Natural killer cell (primary cell): Measurements from ENCODE around the gene TRIP10. TPM values are rescaled to one million over a fixed set of nuclear protein-coding genes. Genes with fewer than 3 reads are reported as not detected.

Experiments used
- ATAC-seq, 3 donors: fragments of 150-1000 bp in 2 of 3; fragments of 200-7000 bp in 1 of 3; cut with Tn5 transposase; 1 replicate in 1 of 3; 2 replicates in 2 of 3; pipeline ENCODE4 v1.10.0; 2021; ENCODE audit warnings: mild to moderate bottlenecking in 2 of 3, moderate library complexity in 2 of 3
- DNase-seq, 2 donors: peaks; one replicate each; pipeline versions ENCODE4 v3.0.0 to v3.0.0-alpha.2; 2013 to 2021; ENCODE audit warnings: mixed read lengths in 1 of 2
- H3K27ac ChIP-seq: one replicate; pipeline ENCODE4 v1.5.1; 2013; ENCODE audit warnings: mild to moderate bottlenecking, low read length
- H3K27me3 ChIP-seq: one replicate; pipeline ENCODE4 v1.6.1; 2013; ENCODE audit warnings: low read length; ENCODE audit not compliant: control insufficient read depth, insufficient read depth
- H3K36me3 ChIP-seq: one replicate; pipeline ENCODE4 v1.6.1; 2013; ENCODE audit warnings: low read length; ENCODE audit not compliant: control insufficient read depth, insufficient read depth
- H3K4me1 ChIP-seq: one replicate; pipeline ENCODE4 v1.6.1; 2013; ENCODE audit warnings: low read length; ENCODE audit not compliant: control insufficient read depth, insufficient read depth
- H3K4me3 ChIP-seq: one replicate; pipeline ENCODE4 v1.5.1; 2013; ENCODE audit warnings: low read length
- H3K9me3 ChIP-seq: one replicate; pipeline ENCODE4 v1.6.1; 2013; ENCODE audit warnings: low read length; ENCODE audit not compliant: control insufficient read depth, insufficient read depth
- H3K27ac Mint-ChIP-seq, 2 donors: one replicate each; pipeline ENCODE4 v1.8.0; 2022; ENCODE audit warnings: mild to moderate bottlenecking in 2 of 2, mixed read lengths in 2 of 2, moderate library complexity in 1 of 2
- H3K27me3 Mint-ChIP-seq, 2 donors: one replicate each; pipeline ENCODE4 v1.8.0; 2022; ENCODE audit warnings: low read depth in 2 of 2, mixed read lengths in 2 of 2
- H3K36me3 Mint-ChIP-seq: one replicate; pipeline ENCODE4 v1.8.0; 2022; ENCODE audit warnings: mixed read lengths
- H3K4me1 Mint-ChIP-seq, 2 donors: one replicate each; pipeline ENCODE4 v1.8.0; 2022; ENCODE audit warnings: mixed read lengths in 2 of 2
- H3K4me3 Mint-ChIP-seq: one replicate; pipeline ENCODE4 v1.8.0; 2022; ENCODE audit warnings: mild to moderate bottlenecking, moderate library complexity, mixed read lengths
- H3K9me3 Mint-ChIP-seq, 2 donors: one replicate each; pipeline ENCODE4 v1.8.0; 2022; ENCODE audit warnings: mixed read lengths in 2 of 2
- WGBS: methylation state at CpG from one replicate; pipeline ENCODE4 v1.1.7; 2013; ENCODE audit warnings: missing lambda C conversion rate; ENCODE audit not compliant: insufficient coverage; 5-methylcytosine and 5-hydroxymethylcytosine counted together
- intact Hi-C: fragments of 100-400 bp; cut with micrococcal nuclease; formaldehyde crosslinking; loops from one replicate; pipeline ENCODE4 v1.14.2; 2022
- total RNA-seq, 4 donors: library from RNA; stranded (reverse); fragments of 120-200 nt in 1 of 4; gene quantifications; one replicate each; pipeline versions ENCODE4 v1.2.3 to v1.2.4, GENCODE V29; 2013 to 2022
- TF ChIP-seq, protein P1 (sequence below): fragments of 200-600 bp; IDR thresholded peaks from one replicate; pipeline ENCODE4 v1.8.0; 2022; ENCODE audit warnings: antibody characterized with exemption

TRIP10 gene
- total RNA-seq, 3 donors from 2014 or later (not counting 1 experiment from before 2014, with no cell fraction given), result 1.0 to 5.2 (median 3.3) TPM

DNA sequence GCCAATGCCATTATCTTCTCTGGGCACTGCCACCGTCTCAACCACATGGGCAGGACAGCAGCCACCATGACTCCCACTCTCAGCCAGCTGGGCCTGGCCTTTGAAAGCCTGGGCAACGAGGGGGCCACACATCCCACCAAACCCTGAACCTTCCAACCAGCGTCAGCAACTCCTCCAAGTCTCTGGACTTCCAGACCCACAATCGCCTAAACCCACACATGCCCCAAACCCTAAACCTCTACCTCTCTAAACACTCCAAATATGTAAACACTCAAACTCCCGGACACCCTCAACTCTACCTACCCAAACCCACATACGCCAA lies 20.0 kb upstream of the TRIP10 start:
- no peak for DNase-seq
- Mint-ChIP-seq H3K4me3 (no peak overlapping the region), H3K27me3 (peaks cover 0 to 9% of the 10 kb centered on the region in 2 donors), H3K9me3 (no peaks in the 10 kb centered on the region), H3K4me1 (peaks cover 25 to 31% of the 10 kb centered on the region in 2 donors), H3K27ac (peak overlapping the region in 1 of 2 donors; percentile 9), H3K36me3 (no peaks in the 10 kb centered on the region)
- peaks cover 16% of the 10 kb centered on the region for H3K4me1 ChIP-seq
- H3K27me3 ChIP-seq, result no peaks in the 10 kb centered on the region
- H3K4me3 ChIP-seq, result no peak overlapping the region
- H3K27ac ChIP-seq, result no peak overlapping the region
- WGBS, result 82% methylated on average over 6 of the region's 6 CpGs
- no peaks in the 10 kb centered on the region for H3K9me3 ChIP-seq
- TF ChIP-seq, protein P1, sequence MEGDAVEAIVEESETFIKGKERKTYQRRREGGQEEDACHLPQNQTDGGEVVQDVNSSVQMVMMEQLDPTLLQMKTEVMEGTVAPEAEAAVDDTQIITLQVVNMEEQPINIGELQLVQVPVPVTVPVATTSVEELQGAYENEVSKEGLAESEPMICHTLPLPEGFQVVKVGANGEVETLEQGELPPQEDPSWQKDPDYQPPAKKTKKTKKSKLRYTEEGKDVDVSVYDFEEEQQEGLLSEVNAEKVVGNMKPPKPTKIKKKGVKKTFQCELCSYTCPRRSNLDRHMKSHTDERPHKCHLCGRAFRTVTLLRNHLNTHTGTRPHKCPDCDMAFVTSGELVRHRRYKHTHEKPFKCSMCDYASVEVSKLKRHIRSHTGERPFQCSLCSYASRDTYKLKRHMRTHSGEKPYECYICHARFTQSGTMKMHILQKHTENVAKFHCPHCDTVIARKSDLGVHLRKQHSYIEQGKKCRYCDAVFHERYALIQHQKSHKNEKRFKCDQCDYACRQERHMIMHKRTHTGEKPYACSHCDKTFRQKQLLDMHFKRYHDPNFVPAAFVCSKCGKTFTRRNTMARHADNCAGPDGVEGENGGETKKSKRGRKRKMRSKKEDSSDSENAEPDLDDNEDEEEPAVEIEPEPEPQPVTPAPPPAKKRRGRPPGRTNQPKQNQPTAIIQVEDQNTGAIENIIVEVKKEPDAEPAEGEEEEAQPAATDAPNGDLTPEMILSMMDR, result no peak
- intact Hi-C loops, result loop anchor here (5.0 kb wide), 1 partner anchor 42 kb away; no protein-coding TSS in a partner anchor
- no peak for ATAC-seq
- no peaks in the 10 kb centered on the region for H3K36me3 ChIP-seq

DNA sequence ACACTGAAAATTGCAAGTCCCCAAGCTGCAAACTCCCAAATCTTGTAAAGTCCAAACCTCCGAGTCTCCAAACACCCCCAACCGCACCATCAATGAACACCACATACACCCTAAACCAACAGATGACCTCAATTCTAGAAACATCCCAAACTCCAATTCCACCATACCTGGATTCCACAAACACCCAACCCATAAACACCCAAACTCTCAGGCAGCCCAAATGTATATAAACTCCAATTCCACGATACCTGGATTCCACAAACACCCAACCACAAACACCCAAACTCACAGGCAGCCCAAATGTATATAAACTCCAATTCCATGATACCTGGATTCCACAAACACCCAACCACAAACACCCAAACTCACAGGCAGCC lies 19.5 kb upstream of the TRIP10 start:
- Mint-ChIP-seq H3K27me3 (peaks cover 0 to 9% of the 10 kb centered on the region in 2 donors), H3K27ac (peak overlapping the region in 1 of 2 donors; percentile 9), H3K4me1 (peaks cover 25 to 31% of the 10 kb centered on the region in 2 donors), H3K9me3 (no peaks in the 10 kb centered on the region), H3K36me3 (no peaks in the 10 kb centered on the region), H3K4me3 (no peak overlapping the region)
- Histone ChIP-seq H3K36me3 (no peaks in the 10 kb centered on the region), H3K4me3 (no peak overlapping the region), H3K4me1 (peaks cover 17% of the 10 kb centered on the region), H3K9me3 (no peaks in the 10 kb centered on the region), H3K27ac (no peak overlapping the region), H3K27me3 (no peaks in the 10 kb centered on the region)
- no peak for DNase-seq
- 85% methylated on average over 3 of the region's 3 CpGs for WGBS
- intact Hi-C loops, result loop anchor here (5.0 kb wide), 1 partner anchor 43 kb away; no protein-coding TSS in a partner anchor
- TF ChIP-seq, protein P1, result no peak
- no peak for ATAC-seq

DNA sequence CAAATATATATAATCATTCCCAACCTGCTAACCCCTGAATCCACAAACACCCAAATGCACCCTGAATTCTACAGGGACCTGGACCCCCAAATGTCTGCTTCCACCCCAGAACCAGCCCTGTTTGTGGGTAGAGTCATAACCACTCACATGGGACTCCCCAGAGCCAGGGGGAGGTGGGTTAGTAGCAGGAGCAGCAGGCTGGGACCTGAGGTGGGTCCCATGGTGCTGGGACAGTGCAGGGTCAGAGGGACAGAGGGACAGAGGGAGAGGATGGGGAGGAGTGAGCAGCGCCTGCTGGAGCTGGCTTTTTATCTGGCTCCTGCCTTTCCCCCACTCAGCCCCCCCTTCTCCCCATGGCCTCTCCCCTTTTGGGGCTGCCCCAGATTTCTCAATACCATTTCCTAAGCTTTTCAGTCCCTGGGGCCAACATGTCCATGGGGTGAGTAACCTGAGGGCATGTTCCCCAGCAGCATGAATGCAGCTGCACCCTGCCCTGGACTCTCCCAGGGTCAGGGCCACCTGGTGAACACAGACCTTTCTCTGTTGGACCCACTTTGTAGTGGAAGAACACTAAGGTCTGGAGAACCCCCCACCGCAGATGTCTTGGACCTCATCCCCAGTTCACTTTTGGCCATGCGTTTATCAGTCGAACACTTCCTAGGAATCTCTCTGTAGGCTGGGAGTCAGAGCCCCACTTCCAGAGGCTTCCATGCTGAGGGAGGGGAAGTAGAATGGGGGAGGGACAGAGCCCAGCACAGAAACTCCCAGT lies 18.9 kb upstream of the TRIP10 start, which contains the start of gene C3:
C3 (minus strand) TSS at position 282 of the 769 bp plus-strand sequence; CDS start at position 221, 61 bp downstream.
- Histone ChIP-seq H3K27ac (no peak within 1 kb of the TSS), H3K36me3 (no peaks in the 10 kb centered on the region), H3K4me3 (no peak within 1 kb of the TSS), H3K27me3 (no peaks in the 10 kb centered on the region), H3K4me1 (peaks cover 21% of the 10 kb centered on the region), H3K9me3 (no peaks in the 10 kb centered on the region)
- no peaks in the 10 kb centered on the region for H3K36me3 Mint-ChIP-seq
- peaks cover 25 to 31% of the 10 kb centered on the region in 2 donors for H3K4me1 Mint-ChIP-seq
- no peaks in the 10 kb centered on the region for H3K9me3 Mint-ChIP-seq
- peak in 1 of 2 donors; percentile 18 for DNase-seq
- intact Hi-C loops, result no loop called here
- ATAC-seq, result peak in 1 of 3 donors; percentile 19
- peaks cover 0 to 9% of the 10 kb centered on the region in 2 donors for H3K27me3 Mint-ChIP-seq
- H3K27ac Mint-ChIP-seq, result peak within 1 kb of the TSS in 1 of 2 donors; percentile 9
- H3K4me3 Mint-ChIP-seq, result no peak within 1 kb of the TSS
- 93% methylated on average over 3 of the region's 4 CpGs for WGBS
- TF ChIP-seq, protein P1, result no peak
